Glomerular visceral epithelial cell (primary cell): ENCODE results near the gene SLC16A10.
"Not testable (repeated sequence)": the region's sequence is repeated elsewhere in the genome, so short reads cannot be mapped to it uniquely, and the experiment has no call there.

Experiments
- DNase-seq: peaks from one replicate; pipeline ENCODE4 v3.0.0-alpha.2; 2016; ENCODE audit errors: extremely low spot score

The SLC16A10 gene

GRCh38 chr6:111132669-111133068, 45.4 kb downstream of the SLC16A10 start:
- not testable (repeated sequence) for DNase-seq

- DNase-seq, result not testable (repeated sequence)
Observed at GRCh38 chr6:111134236-111134869, 47.0 kb downstream of the SLC16A10 start.

GRCh38 chr6:111137489-111138093, 50.3 kb downstream of the SLC16A10 start:
- not testable (repeated sequence) for DNase-seq

- DNase-seq, result peak; percentile 2
Observed at GRCh38 chr6:111147440-111147839, 60.1 kb downstream of the SLC16A10 start.

- DNase-seq, result no peak
Observed at GRCh38 chr6:111148110-111148509, 60.8 kb downstream of the SLC16A10 start.

- no peak for DNase-seq
Observed at GRCh38 chr6:111150577-111150976, 63.3 kb downstream of the SLC16A10 start.

- peak; percentile 4 for DNase-seq
Observed at GRCh38 chr6:111154981-111155380, 67.7 kb downstream of the SLC16A10 start.

- no peak for DNase-seq
Observed at GRCh38 chr6:111157412-111157811, 70.1 kb downstream of the SLC16A10 start.

- DNase-seq, result no peak
Observed at GRCh38 chr6:111159633-111160032, 72.3 kb downstream of the SLC16A10 start.

GRCh38 chr6:111161650-111162049, 74.3 kb downstream of the SLC16A10 start:
- DNase-seq, result no peak

- DNase-seq, result no peak
Observed at GRCh38 chr6:111162504-111162903, 75.2 kb downstream of the SLC16A10 start.

GRCh38 chr6:111171577-111172400, 84.5 kb downstream of the SLC16A10 start:
- DNase-seq, result no peak

GRCh38 chr6:111172563-111172962, 85.3 kb downstream of the SLC16A10 start:
- DNase-seq, result no peak

- no peak for DNase-seq
Observed at GRCh38 chr6:111173341-111173740, 86.0 kb downstream of the SLC16A10 start.

- DNase-seq, result no peak
Observed at GRCh38 chr6:111173946-111174345, 86.6 kb downstream of the SLC16A10 start.

GRCh38 chr6:111175109-111175508, 87.8 kb downstream of the SLC16A10 start:
- DNase-seq, result no peak

GRCh38 chr6:111176038-111176759, 88.9 kb downstream of the SLC16A10 start:
- no peak for DNase-seq

- DNase-seq, result no peak
Observed at GRCh38 chr6:111176760-111177099, 89.4 kb downstream of the SLC16A10 start.

GRCh38 chr6:111177131-111177530, 89.8 kb downstream of the SLC16A10 start:
- DNase-seq, result no peak

GRCh38 chr6:111183702-111184517, 96.6 kb downstream of the SLC16A10 start:
- DNase-seq, result no peak

GRCh38 chr6:111184827-111185532, 97.7 kb downstream of the SLC16A10 start:
- DNase-seq, result peak; percentile 51
